Neural cell (in vitro differentiated cells): ENCODE data around the gene NCKAP5. TPM values are rescaled to one million over a fixed set of nuclear protein-coding genes. Genes with fewer than 3 reads are reported as not detected.

ENCODE experiments used
- H2AFZ ChIP-seq: fragments of 200-600, 300-800 bp; sonication (generic), shearing (Covaris generic); 2 replicates; pipeline ENCODE4 v1.6.0; 2014; ENCODE audit warnings: low read depth, mild to moderate bottlenecking, antibody characterized with exemption, low read length, moderate library complexity
- H3F3A ChIP-seq: fragments of 200-600 bp; shearing (Covaris generic); 2 replicates; pipeline ENCODE4 v1.6.1; 2016; ENCODE audit warnings: mild to moderate bottlenecking, moderate library complexity, mixed read lengths, antibody characterized with exemption, low read length; ENCODE audit not compliant: insufficient read depth, poor library complexity, severe bottlenecking
- H3K27ac ChIP-seq: fragments of 200-600, 300-800 bp; sonication (generic), shearing (Covaris generic); 2 replicates; pipeline ENCODE4 v1.5.1; 2014; ENCODE audit warnings: mild to moderate bottlenecking, low read length, moderate library complexity
- H3K27me3 ChIP-seq: fragments of 300-800, 200-600 bp; sonication (generic), shearing (Covaris generic); 2 replicates; pipeline ENCODE4 v1.6.0; 2014; ENCODE audit warnings: mild to moderate bottlenecking, low read depth, low read length, moderate library complexity; ENCODE audit not compliant: insufficient read depth
- H3K36me3 ChIP-seq: fragments of 300-800, 200-600 bp; sonication (generic), shearing (Covaris generic); 2 replicates; pipeline ENCODE4 v1.5.1; 2014; ENCODE audit warnings: mild to moderate bottlenecking, antibody characterized with exemption, low read length, moderate library complexity; ENCODE audit not compliant: insufficient read depth
- H3K4me2 ChIP-seq: fragments of 300-800, 200-600 bp; sonication (generic), shearing (Covaris generic); 2 replicates; pipeline ENCODE4 v1.6.0; 2014; ENCODE audit warnings: mild to moderate bottlenecking, low read length
- H3K4me3 ChIP-seq: fragments of 300-800, 200-600 bp; sonication (generic), shearing (Covaris generic); 2 replicates; pipeline ENCODE4 v1.5.1; 2014; ENCODE audit warnings: mild to moderate bottlenecking, low read length, moderate library complexity
- H3K79me2 ChIP-seq: fragments of 200-600 bp; shearing (Covaris generic); replicated peaks from 2 replicates; pipeline ENCODE4 v1.6.0; 2014; ENCODE audit warnings: mild to moderate bottlenecking, low read length, moderate library complexity; ENCODE audit not compliant: insufficient read depth
- H3K9ac ChIP-seq: fragments of 300-800, 200-600 bp; sonication (generic), shearing (Covaris generic); 2 replicates; pipeline ENCODE4 v1.6.1; 2016; ENCODE audit warnings: mild to moderate bottlenecking, low read length, mixed read lengths
- H3K9me2 ChIP-seq: fragments of 200-600 bp; shearing (Covaris generic); 2 replicates; pipeline ENCODE4 v1.6.1; 2016; ENCODE audit warnings: mild to moderate bottlenecking, low read length, mixed read lengths; ENCODE audit not compliant: insufficient read depth
- H3K9me3 ChIP-seq: fragments of 200-600, 300-800 bp; sonication (generic), shearing (Covaris generic); 2 replicates; pipeline ENCODE4 v1.6.1; 2016; ENCODE audit warnings: mild to moderate bottlenecking, mixed run types, low read length, moderate library complexity, mixed read lengths
- H4K20me1 ChIP-seq: fragments of 200-600 bp; shearing (Covaris generic); 2 replicates; pipeline ENCODE4 v1.6.1; 2016; ENCODE audit warnings: mild to moderate bottlenecking, mixed run types; ENCODE audit not compliant: insufficient read depth
- CTCF ChIP-seq: fragments of 450-650 bp; IDR thresholded peaks from 2 replicates; pipeline ENCODE4 v1.5.1; 2014; ENCODE audit warnings: antibody characterized with exemption, mild to moderate bottlenecking, moderate library complexity; ENCODE audit not compliant: poor library complexity, severe bottlenecking
- EP300 ChIP-seq: fragments of 450-650 bp; conservative IDR thresholded peaks from 2 replicates; pipeline ENCODE4 v1.6.1; 2014; ENCODE audit warnings: antibody characterized with exemption, mild to moderate bottlenecking, moderate library complexity; ENCODE audit not compliant: poor library complexity, severe bottlenecking
- EZH2 ChIP-seq: fragments of 200-600, 300-800 bp; shearing (Covaris generic), sonication (generic); IDR thresholded peaks from 2 replicates; pipeline ENCODE4 v1.6.1; 2014; ENCODE audit warnings: antibody characterized with exemption, low read length, borderline replicate concordance, mild to moderate bottlenecking; ENCODE audit not compliant: insufficient read depth, poor library complexity, severe bottlenecking
- MXI1 ChIP-seq: fragments of 450-650 bp; conservative IDR thresholded peaks from 2 replicates; pipeline ENCODE4 v1.6.1; 2014; ENCODE audit warnings: antibody characterized with exemption, mild to moderate bottlenecking; ENCODE audit not compliant: poor library complexity, severe bottlenecking
- POLR2AphosphoS5 ChIP-seq: IDR thresholded peaks from 2 replicates; pipeline ENCODE4 v1.6.1; 2012
- RAD21 ChIP-seq: fragments of 450-650 bp; conservative IDR thresholded peaks from 2 replicates; pipeline ENCODE4 v1.6.1; 2014; ENCODE audit warnings: antibody characterized with exemption, mild to moderate bottlenecking, moderate library complexity
- SMC3 ChIP-seq: fragments of 450-650 bp; conservative IDR thresholded peaks from 2 replicates; pipeline ENCODE4 v1.6.1; 2014; ENCODE audit warnings: antibody characterized with exemption, mild to moderate bottlenecking, moderate library complexity; ENCODE audit not compliant: poor library complexity
- TAF1 ChIP-seq: IDR thresholded peaks from 2 replicates; pipeline ENCODE4 v1.6.1; 2012; ENCODE audit warnings: low read depth
- polyA plus RNA-seq: library from polyadenylated mRNA; depleted of rRNA; stranded (reverse); fragments of >200 nt; gene quantifications from 2 replicates; pipeline ENCODE4 v1.2.3, GENCODE V29; 2014
- TF ChIP-seq, protein P1 (sequence below): IDR thresholded peaks from 2 replicates; pipeline ENCODE4 v1.6.1; 2012; ENCODE audit warnings: borderline replicate concordance

NCKAP5 gene
- polyA plus RNA-seq, 1 donor from 2014 or later, result 2.4 TPM

DNA sequence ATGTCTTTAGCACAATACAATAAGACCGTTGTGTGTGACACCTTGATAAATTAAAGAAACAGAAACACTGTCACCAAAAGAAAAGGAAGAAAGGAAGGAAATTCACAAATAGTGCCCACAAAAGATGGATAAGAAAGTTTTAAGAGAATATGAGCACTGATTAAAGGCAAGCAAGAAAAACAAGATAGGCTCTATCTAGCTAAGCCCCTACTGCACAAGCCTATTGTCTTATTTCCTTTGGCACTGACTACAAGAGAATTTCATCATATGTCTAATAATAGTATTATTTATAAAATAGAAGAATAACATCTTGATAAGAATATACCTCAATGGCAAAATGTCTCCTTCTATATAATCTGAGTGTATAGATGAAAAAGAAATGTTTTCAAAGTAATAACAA, 335.7 kb downstream of the NCKAP5 start:
- no peak overlapping the region for H2AFZ ChIP-seq
- no peaks in the 10 kb centered on the region for H3F3A ChIP-seq
- TF ChIP-seq EZH2 (no peak), SMC3 (no peak), POLR2AphosphoS5 (no peak)
- no peaks in the 10 kb centered on the region for H4K20me1 ChIP-seq
- H3K27me3 ChIP-seq, result no peaks in the 10 kb centered on the region
- no peak overlapping the region for H3K4me2 ChIP-seq
- H3K4me3 ChIP-seq, result no peak overlapping the region
- no peaks in the 10 kb centered on the region for H3K9me3 ChIP-seq
- no peaks in the 10 kb centered on the region for H3K79me2 ChIP-seq
- no peaks in the 10 kb centered on the region for H3K9me2 ChIP-seq
- no peak overlapping the region for H3K27ac ChIP-seq
- no peaks in the 10 kb centered on the region for H3K36me3 ChIP-seq
- no peak overlapping the region for H3K9ac ChIP-seq

DNA sequence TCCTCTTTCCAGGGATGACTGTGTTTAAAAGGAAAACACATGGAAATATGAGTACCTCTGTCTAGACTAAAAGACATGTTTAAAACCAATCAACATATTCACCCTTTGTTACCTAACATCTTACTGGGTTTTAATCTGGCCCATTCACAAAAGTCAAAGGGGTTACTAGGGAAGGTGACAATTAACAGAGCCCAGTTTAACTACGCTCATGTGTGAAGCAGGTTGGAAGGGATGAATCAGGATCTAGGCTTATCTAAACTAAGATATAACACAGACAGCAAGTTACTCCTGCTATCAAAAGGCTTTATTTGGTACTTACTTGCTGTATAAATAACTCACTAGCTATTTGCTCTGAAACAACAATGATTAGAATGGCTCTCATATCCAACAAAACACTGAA, 337.0 kb downstream of the NCKAP5 start:
- Histone ChIP-seq H3K4me2 (no peak overlapping the region), H3K9me3 (no peaks in the 10 kb centered on the region), H3K9ac (no peak overlapping the region), H4K20me1 (no peaks in the 10 kb centered on the region), H3F3A (no peaks in the 10 kb centered on the region), H2AFZ (no peak overlapping the region), H3K27ac (no peak overlapping the region), H3K9me2 (no peaks in the 10 kb centered on the region), H3K4me3 (no peak overlapping the region), H3K27me3 (no peaks in the 10 kb centered on the region), H3K79me2 (no peaks in the 10 kb centered on the region), H3K36me3 (no peaks in the 10 kb centered on the region)
- no peak for TF ChIP-seq EP300
- no peak for TF ChIP-seq TAF1
- no peak for TF ChIP-seq POLR2AphosphoS5
- no peak for TF ChIP-seq RAD21
- no peak for TF ChIP-seq EZH2
- TF ChIP-seq CTCF, result no peak
- TF ChIP-seq SMC3, result no peak
- TF ChIP-seq, protein P1, sequence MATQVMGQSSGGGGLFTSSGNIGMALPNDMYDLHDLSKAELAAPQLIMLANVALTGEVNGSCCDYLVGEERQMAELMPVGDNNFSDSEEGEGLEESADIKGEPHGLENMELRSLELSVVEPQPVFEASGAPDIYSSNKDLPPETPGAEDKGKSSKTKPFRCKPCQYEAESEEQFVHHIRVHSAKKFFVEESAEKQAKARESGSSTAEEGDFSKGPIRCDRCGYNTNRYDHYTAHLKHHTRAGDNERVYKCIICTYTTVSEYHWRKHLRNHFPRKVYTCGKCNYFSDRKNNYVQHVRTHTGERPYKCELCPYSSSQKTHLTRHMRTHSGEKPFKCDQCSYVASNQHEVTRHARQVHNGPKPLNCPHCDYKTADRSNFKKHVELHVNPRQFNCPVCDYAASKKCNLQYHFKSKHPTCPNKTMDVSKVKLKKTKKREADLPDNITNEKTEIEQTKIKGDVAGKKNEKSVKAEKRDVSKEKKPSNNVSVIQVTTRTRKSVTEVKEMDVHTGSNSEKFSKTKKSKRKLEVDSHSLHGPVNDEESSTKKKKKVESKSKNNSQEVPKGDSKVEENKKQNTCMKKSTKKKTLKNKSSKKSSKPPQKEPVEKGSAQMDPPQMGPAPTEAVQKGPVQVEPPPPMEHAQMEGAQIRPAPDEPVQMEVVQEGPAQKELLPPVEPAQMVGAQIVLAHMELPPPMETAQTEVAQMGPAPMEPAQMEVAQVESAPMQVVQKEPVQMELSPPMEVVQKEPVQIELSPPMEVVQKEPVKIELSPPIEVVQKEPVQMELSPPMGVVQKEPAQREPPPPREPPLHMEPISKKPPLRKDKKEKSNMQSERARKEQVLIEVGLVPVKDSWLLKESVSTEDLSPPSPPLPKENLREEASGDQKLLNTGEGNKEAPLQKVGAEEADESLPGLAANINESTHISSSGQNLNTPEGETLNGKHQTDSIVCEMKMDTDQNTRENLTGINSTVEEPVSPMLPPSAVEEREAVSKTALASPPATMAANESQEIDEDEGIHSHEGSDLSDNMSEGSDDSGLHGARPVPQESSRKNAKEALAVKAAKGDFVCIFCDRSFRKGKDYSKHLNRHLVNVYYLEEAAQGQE, result no peak
- no peak for TF ChIP-seq MXI1

GRCh38 chr2:133229974-133230373, 338.3 kb downstream of the NCKAP5 start:
- Histone ChIP-seq H3K4me2 (no peak overlapping the region), H2AFZ (no peak overlapping the region), H3K27ac (no peak overlapping the region), H3F3A (no peaks in the 10 kb centered on the region), H3K36me3 (no peaks in the 10 kb centered on the region), H3K9ac (no peak overlapping the region), H3K9me2 (no peaks in the 10 kb centered on the region), H4K20me1 (no peaks in the 10 kb centered on the region), H3K4me3 (no peak overlapping the region), H3K79me2 (no peaks in the 10 kb centered on the region), H3K9me3 (no peaks in the 10 kb centered on the region), H3K27me3 (no peaks in the 10 kb centered on the region)
- no peak for TF ChIP-seq SMC3
- TF ChIP-seq CTCF, result no peak
- TF ChIP-seq TAF1, result no peak
- TF ChIP-seq MXI1, result no peak
- no peak for TF ChIP-seq POLR2AphosphoS5
- no peak for TF ChIP-seq EZH2
- TF ChIP-seq, protein P1, result no peak
- TF ChIP-seq EP300, result no peak
- TF ChIP-seq RAD21, result no peak
